CD14-positive monocyte (primary cell): Measurements from ENCODE around the gene SLC35F4. TPM values are rescaled to one million over a fixed set of nuclear protein-coding genes. Genes with fewer than 3 reads are reported as not detected.

Experiments used
- DNase-seq, 3 donors: peaks; one replicate each; pipeline ENCODE4 v3.0.0-alpha.2; 2011 to 2022
- H2AFZ ChIP-seq: 2 replicates; pipeline ENCODE4 v1.6.0; 2012; ENCODE audit warnings: mild to moderate bottlenecking, low read depth, low read length, inconsistent platforms; ENCODE audit not compliant: insufficient read depth, poor library complexity, severe bottlenecking
- H3K27ac ChIP-seq, 2 donors: 1 replicate in 1 of 2; 2 replicates in 1 of 2; pipeline ENCODE4 v1.5.1; 2012 to 2013; ENCODE audit warnings: low read length in 2 of 2, control low read depth in 1 of 2, inconsistent platforms in 1 of 2, low read depth in 1 of 2, mild to moderate bottlenecking in 1 of 2
- H3K27me3 ChIP-seq, 2 donors: one replicate each; pipeline versions ENCODE4 v1.6.0 to v1.6.1; 2011 to 2013; ENCODE audit warnings: low read length in 2 of 2; ENCODE audit not compliant: control insufficient read depth in 2 of 2, insufficient read depth in 2 of 2
- H3K36me3 ChIP-seq, 2 donors: replicated peaks in 1 of 2; 1 replicate in 1 of 2; 2 replicates in 1 of 2; pipeline versions ENCODE4 v1.5.1 to v1.6.1; 2012 to 2013; ENCODE audit warnings: low read length in 2 of 2, control low read depth in 1 of 2, inconsistent platforms in 1 of 2, mild to moderate bottlenecking in 1 of 2; ENCODE audit not compliant: insufficient read depth in 2 of 2, control insufficient read depth in 1 of 2
- H3K4me1 ChIP-seq, 2 donors: 1 replicate in 1 of 2; 2 replicates in 1 of 2; pipeline versions ENCODE4 v1.5.1 to v1.6.1; 2012 to 2013; ENCODE audit warnings: low read length in 2 of 2, control low read depth in 1 of 2, inconsistent platforms in 1 of 2, mild to moderate bottlenecking in 1 of 2, moderate library complexity in 1 of 2; ENCODE audit not compliant: insufficient read depth in 2 of 2, control insufficient read depth in 1 of 2
- H3K4me2 ChIP-seq: replicated peaks from 2 replicates; pipeline ENCODE3; 2012; ENCODE audit warnings: low read length, moderate library complexity, mild to moderate bottlenecking; ENCODE audit not compliant: poor library complexity, severe bottlenecking; ENCODE audit errors: extremely low read depth
- H3K4me3 ChIP-seq, 3 experiments: fragments of 200-600 bp in 1 of 3; sonication (generic) in 1 of 3; replicated peaks in 1 of 3; 1 replicate in 2 of 3; 2 replicates in 1 of 3; pipeline ENCODE4 v1.5.1; 2011 to 2013; ENCODE audit warnings: low read length in 3 of 3, mild to moderate bottlenecking in 3 of 3, control low read depth in 2 of 3, low read depth in 2 of 3, inconsistent platforms in 1 of 3, moderate library complexity in 1 of 3
- H3K79me2 ChIP-seq: 2 replicates; pipeline ENCODE4 v1.6.0; 2012; ENCODE audit warnings: mild to moderate bottlenecking, control low read depth, inconsistent platforms, low read length, moderate library complexity; ENCODE audit not compliant: insufficient read depth
- H3K9ac ChIP-seq: 2 replicates; pipeline ENCODE4 v1.6.0; 2017; ENCODE audit warnings: low read length, mild to moderate bottlenecking; ENCODE audit not compliant: insufficient read depth, poor library complexity, severe bottlenecking
- H3K9me3 ChIP-seq, 2 donors: replicated peaks in 1 of 2; 1 replicate in 1 of 2; 2 replicates in 1 of 2; pipeline versions ENCODE4 v1.5.1 to v1.6.1; 2012 to 2013; ENCODE audit warnings: low read length in 2 of 2, control low read depth in 1 of 2; ENCODE audit not compliant: control insufficient read depth in 1 of 2, insufficient read depth in 1 of 2
- H4K20me1 ChIP-seq: 2 replicates; pipeline ENCODE4 v1.6.0; 2012; ENCODE audit warnings: mild to moderate bottlenecking, low read length, control low read depth, moderate library complexity; ENCODE audit not compliant: insufficient read depth
- H3K27ac Mint-ChIP-seq, 7 donors: one replicate each; pipeline ENCODE4 v1.8.0; 2020; ENCODE audit warnings: mild to moderate bottlenecking in 7 of 7, mixed read lengths in 7 of 7, moderate library complexity in 6 of 7, inconsistent platforms in 2 of 7
- H3K27me3 Mint-ChIP-seq, 3 donors: one replicate each; pipeline ENCODE4 v1.8.0; 2021 to 2022; ENCODE audit warnings: low read depth in 3 of 3, mild to moderate bottlenecking in 3 of 3, mixed read lengths in 3 of 3, moderate library complexity in 3 of 3, inconsistent platforms in 1 of 3
- H3K36me3 Mint-ChIP-seq, 2 donors: one replicate each; pipeline ENCODE4 v1.8.0; 2020; ENCODE audit warnings: mixed read lengths in 2 of 2, inconsistent platforms in 1 of 2, mild to moderate bottlenecking in 1 of 2
- H3K4me1 Mint-ChIP-seq: one replicate; pipeline ENCODE4 v1.8.0; 2020; ENCODE audit warnings: mild to moderate bottlenecking, mixed read lengths
- H3K4me3 Mint-ChIP-seq, 2 donors: one replicate each; pipeline ENCODE4 v1.8.0; 2020; ENCODE audit warnings: mild to moderate bottlenecking in 2 of 2, mixed read lengths in 2 of 2, moderate library complexity in 1 of 2
- H3K9me3 Mint-ChIP-seq, 7 donors: one replicate each; pipeline ENCODE4 v1.8.0; 2020 to 2022; ENCODE audit warnings: mixed read lengths in 7 of 7, mild to moderate bottlenecking in 6 of 7, moderate library complexity in 6 of 7, inconsistent platforms in 2 of 7
- WGBS: methylation state at CpG from one replicate; pipeline ENCODE4 v1.1.5; 2013; ENCODE audit warnings: missing lambda C conversion rate; ENCODE audit not compliant: insufficient coverage; 5-methylcytosine and 5-hydroxymethylcytosine counted together
- intact Hi-C, 2 donors: fragments of 100-400 bp; cut with micrococcal nuclease; formaldehyde crosslinking; loops; one replicate each; pipeline versions ENCODE4 v1.15.0 to v1.15.1; 2023
- polyA plus RNA-seq, 3 donors: library from polyadenylated mRNA; depleted of rRNA in 1 of 3; unstranded in 2 of 3; stranded (reverse) in 1 of 3; fragments of 300-500 nt in 2 of 3; fragments of >200 nt in 1 of 3; fragmentation: Illumina TruSeq in 2 of 3; gene quantifications; 1 replicate in 2 of 3; 2 replicates in 1 of 3; pipeline ENCODE4 v1.2.3, GENCODE V29; 2012 to 2021
- TF ChIP-seq, protein P1 (sequence below): fragments of 200-600 bp; IDR thresholded peaks from one replicate; pipeline ENCODE4 v1.8.0; 2022; ENCODE audit warnings: antibody characterized with exemption, mild to moderate bottlenecking

SLC35F4 gene
- polyA plus RNA-seq, 3 donors: not detected

DNA sequence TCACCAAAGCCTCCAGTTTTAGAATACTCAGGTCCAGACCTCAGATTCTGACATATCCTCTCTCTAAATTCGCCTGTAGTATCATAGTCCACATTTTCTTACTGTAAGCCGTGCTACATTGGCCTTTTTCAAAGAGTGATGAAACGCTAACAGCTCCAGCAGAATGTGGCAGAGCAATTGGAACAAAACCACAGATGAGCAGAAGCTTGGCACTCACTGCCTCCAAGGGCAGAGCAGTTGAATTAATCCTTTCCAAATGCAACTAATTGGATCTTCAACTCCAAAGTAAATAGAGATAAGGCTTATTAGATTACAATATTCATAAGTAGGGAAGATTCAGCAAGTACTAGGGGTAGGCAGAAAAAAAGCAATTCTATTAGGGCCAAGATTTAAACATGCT lies 128.3 kb downstream of the SLC35F4 start:
- TF ChIP-seq, protein P1, sequence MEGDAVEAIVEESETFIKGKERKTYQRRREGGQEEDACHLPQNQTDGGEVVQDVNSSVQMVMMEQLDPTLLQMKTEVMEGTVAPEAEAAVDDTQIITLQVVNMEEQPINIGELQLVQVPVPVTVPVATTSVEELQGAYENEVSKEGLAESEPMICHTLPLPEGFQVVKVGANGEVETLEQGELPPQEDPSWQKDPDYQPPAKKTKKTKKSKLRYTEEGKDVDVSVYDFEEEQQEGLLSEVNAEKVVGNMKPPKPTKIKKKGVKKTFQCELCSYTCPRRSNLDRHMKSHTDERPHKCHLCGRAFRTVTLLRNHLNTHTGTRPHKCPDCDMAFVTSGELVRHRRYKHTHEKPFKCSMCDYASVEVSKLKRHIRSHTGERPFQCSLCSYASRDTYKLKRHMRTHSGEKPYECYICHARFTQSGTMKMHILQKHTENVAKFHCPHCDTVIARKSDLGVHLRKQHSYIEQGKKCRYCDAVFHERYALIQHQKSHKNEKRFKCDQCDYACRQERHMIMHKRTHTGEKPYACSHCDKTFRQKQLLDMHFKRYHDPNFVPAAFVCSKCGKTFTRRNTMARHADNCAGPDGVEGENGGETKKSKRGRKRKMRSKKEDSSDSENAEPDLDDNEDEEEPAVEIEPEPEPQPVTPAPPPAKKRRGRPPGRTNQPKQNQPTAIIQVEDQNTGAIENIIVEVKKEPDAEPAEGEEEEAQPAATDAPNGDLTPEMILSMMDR: no peak
- Mint-ChIP-seq H3K27me3 (no peaks in the 10 kb centered on the region), H3K36me3 (no peaks in the 10 kb centered on the region), H3K4me3 (no peak overlapping the region), H3K27ac (no peak overlapping the region), H3K4me1 (no peaks in the 10 kb centered on the region), H3K9me3 (peaks cover 3 to 11% (median 6%) of the 10 kb centered on the region in 7 donors)
- Histone ChIP-seq H4K20me1 (no peaks in the 10 kb centered on the region), H3K79me2 (no peaks in the 10 kb centered on the region), H2AFZ (no peak overlapping the region), H3K4me3 (no peak overlapping the region), H3K9ac (no peak overlapping the region), H3K9me3 (no peaks in the 10 kb centered on the region), H3K27me3 (no peaks in the 10 kb centered on the region), H3K27ac (no peak overlapping the region), H3K4me2 (no peak overlapping the region), H3K4me1 (no peaks in the 10 kb centered on the region), H3K36me3 (no peaks in the 10 kb centered on the region)
- intact Hi-C loops: no loop called here
- WGBS: 55% methylated on average over 3 of the region's 3 CpGs
- DNase-seq: no peak

DNA sequence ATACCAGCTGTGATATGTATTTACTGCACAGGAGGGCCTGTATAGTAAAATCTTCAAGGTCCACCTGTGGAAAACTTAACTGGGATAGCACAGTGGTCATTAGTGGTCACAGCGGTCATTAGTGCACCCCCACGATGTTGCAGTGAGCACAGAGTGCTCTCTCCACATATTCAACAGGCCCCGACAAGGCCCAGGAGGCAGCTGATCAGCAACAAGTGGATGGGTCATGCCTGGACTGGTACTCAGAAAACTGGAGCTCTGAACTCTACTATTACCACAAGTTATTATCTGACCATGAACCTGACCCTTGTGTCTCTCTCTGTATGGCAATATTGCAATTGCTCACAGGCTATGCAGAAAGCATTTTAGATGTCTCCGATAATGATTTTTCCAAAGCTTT lies 129.5 kb downstream of the SLC35F4 start:
- Histone ChIP-seq H3K4me3 (no peak overlapping the region), H3K4me1 (no peaks in the 10 kb centered on the region), H3K79me2 (no peaks in the 10 kb centered on the region), H4K20me1 (no peaks in the 10 kb centered on the region), H3K36me3 (no peaks in the 10 kb centered on the region), H3K27ac (no peak overlapping the region), H3K27me3 (no peaks in the 10 kb centered on the region), H2AFZ (no peak overlapping the region), H3K9me3 (no peaks in the 10 kb centered on the region), H3K9ac (no peak overlapping the region), H3K4me2 (no peak overlapping the region)
- H3K27me3 Mint-ChIP-seq: no peaks in the 10 kb centered on the region
- intact Hi-C loops: no loop called here
- no peak overlapping the region for H3K4me3 Mint-ChIP-seq
- TF ChIP-seq, protein P1: no peak
- no peak for DNase-seq
- H3K4me1 Mint-ChIP-seq: no peaks in the 10 kb centered on the region
- no peaks in the 10 kb centered on the region for H3K36me3 Mint-ChIP-seq
- no peak overlapping the region for H3K27ac Mint-ChIP-seq
- WGBS: 67% methylated on average over 2 of the region's 4 CpGs
- H3K9me3 Mint-ChIP-seq: peaks cover 2 to 6% (median 3%) of the 10 kb centered on the region in 7 donors
